GM12878 (cell line): ENCODE measurements around the gene KCNK4. TPM values are rescaled to one million over a fixed set of nuclear protein-coding genes. Genes with fewer than 3 reads are reported as not detected.

Experiments used
- ATAC-seq: fragments of 200-7000 bp; cut with Tn5 transposase; 3 replicates; pipeline ENCODE4 v1.9.1; 2020; ENCODE audit warnings: mild to moderate bottlenecking, moderate library complexity
- BruUV-seq: library from RNA; stranded (reverse); fragments of 400-500 nt; replicated peaks from 2 replicates; lab custom pipeline; 2021; lab: Mats Ljungman, UMichigan
- CTCF ChIA-PET: fragments of 300-600 bp; sonication (Branson Sonifier 250); formaldehyde crosslinking; extraction: SDS; loops from one replicate; lab custom pipeline; 2021; ENCODE audit warnings: inconsistent platforms; lab: Yijun Ruan, JAX
- POLR2A ChIA-PET: fragments of 350-600 bp; formaldehyde crosslinking; extraction: SDS; loops from one replicate; lab custom pipeline; 2021; ENCODE audit warnings: inconsistent platforms; lab: Charles Lee
- RAD21 ChIA-PET: fragments of 300-600 bp; sonication (Branson Sonifier 250); formaldehyde crosslinking; loops from one replicate; lab custom pipeline; 2023; ENCODE audit warnings: antibody characterized with exemption; ENCODE audit not compliant: unreplicated experiment; lab: Charles Lee
- SMC1A ChIA-PET: fragments of 300-600 bp; sonication (Branson Sonifier 250); formaldehyde crosslinking; loops from one replicate; lab custom pipeline; 2023; ENCODE audit not compliant: unreplicated experiment, uncharacterized antibody; lab: Charles Lee
- DNase-seq: peaks from one replicate; pipeline ENCODE4 v3.0.0-alpha.2; 2011; ENCODE audit warnings: low read depth, low spot score
- FAIRE-seq: peaks from 3 replicates; lab custom pipeline; 2011; peaks lifted over from hg19 to GRCh38; lab: Jason Lieb, UNC
- H2AFZ ChIP-seq: 2 replicates; pipeline ENCODE4 v1.6.0; 2011; ENCODE audit warnings: low read depth, low read length, control low read depth; ENCODE audit not compliant: control insufficient read depth
- H3K27ac ChIP-seq: 2 replicates; pipeline ENCODE4 v1.5.1; 2011; ENCODE audit warnings: control low read depth; ENCODE audit not compliant: control insufficient read depth, insufficient read depth
- H3K27me3 ChIP-seq, 2 experiments: replicated peaks in 1 of 2; 2 replicates each; pipeline versions ENCODE4 v1.6.0 to v1.6.1; 2011; ENCODE audit warnings: low read length in 1 of 2; ENCODE audit not compliant: control insufficient read depth in 2 of 2, insufficient read depth in 2 of 2
- H3K36me3 ChIP-seq, 2 experiments: 2 replicates each; pipeline ENCODE4 v1.5.1; 2011; ENCODE audit warnings: low read length in 1 of 2; ENCODE audit not compliant: control insufficient read depth in 2 of 2, insufficient read depth in 2 of 2
- H3K4me1 ChIP-seq: 2 replicates; pipeline ENCODE4 v1.6.1; 2011; ENCODE audit warnings: mild to moderate bottlenecking, low read length, moderate library complexity, mixed read lengths; ENCODE audit not compliant: control insufficient read depth, insufficient read depth
- H3K4me2 ChIP-seq: 2 replicates; pipeline ENCODE4 v1.6.0; 2011; ENCODE audit warnings: control low read depth; ENCODE audit not compliant: control insufficient read depth, insufficient read depth
- H3K4me3 ChIP-seq: fragments of 200-600 bp; sonication (generic); 2 replicates; pipeline ENCODE4 v1.5.1; 2016
- H3K79me2 ChIP-seq: 2 replicates; pipeline ENCODE4 v1.6.0; 2011; ENCODE audit warnings: low read length; ENCODE audit not compliant: control insufficient read depth, insufficient read depth
- H3K9ac ChIP-seq: 2 replicates; pipeline ENCODE4 v1.8.0; 2011; ENCODE audit warnings: low read length, control low read depth, mixed read lengths; ENCODE audit not compliant: control insufficient read depth, insufficient read depth
- H3K9me3 ChIP-seq: replicated peaks from 3 replicates; pipeline ENCODE4 v1.5.1; 2011; ENCODE audit warnings: mild to moderate bottlenecking, low read length; ENCODE audit not compliant: control insufficient read depth, insufficient read depth
- H4K20me1 ChIP-seq: 2 replicates; pipeline ENCODE4 v1.6.0; 2011; ENCODE audit not compliant: control insufficient read depth, insufficient read depth
- BMI1 ChIP-seq: fragments of 450-650 bp; IDR thresholded peaks from 2 replicates; pipeline ENCODE4 v1.6.1; 2016; ENCODE audit warnings: mild to moderate bottlenecking, moderate library complexity, borderline replicate concordance
- CHD1 ChIP-seq: IDR thresholded peaks from 2 replicates; pipeline ENCODE4 v1.6.1; 2012; ENCODE audit warnings: low read depth, low read length, improper control_type of control experiment
- GATAD2B ChIP-seq: fragments of 450-650 bp; conservative IDR thresholded peaks from 2 replicates; pipeline ENCODE4 v1.6.1; 2017; ENCODE audit warnings: low read depth, mild to moderate bottlenecking, moderate library complexity
- IKZF1 ChIP-seq: fragments of 450-650 bp; conservative IDR thresholded peaks from 2 replicates; pipeline ENCODE4 v1.6.1; 2017; ENCODE audit warnings: antibody characterized with exemption, mild to moderate bottlenecking
- RELA ChIP-seq: fragments of 450-650 bp; IDR thresholded peaks from 2 replicates; pipeline ENCODE4 v1.8.0; 2014; ENCODE audit warnings: borderline replicate concordance; ENCODE audit not compliant: partially characterized antibody
- TCF12 ChIP-seq: IDR thresholded peaks from 2 replicates; pipeline ENCODE4 v1.6.1; 2011; ENCODE audit warnings: low read depth, mild to moderate bottlenecking, low read length
- WGBS: methylation state at CpG from one replicate; pipeline ENCODE4 v1.1.6; 2016; ENCODE audit warnings: low lambda C conversion rate; ENCODE audit not compliant: insufficient replicate concordance, insufficient coverage; ENCODE audit errors: missing lambda C conversion rate; 5-methylcytosine and 5-hydroxymethylcytosine counted together
- in situ Hi-C: fragments of 300-500 bp; cut with MboI; formaldehyde crosslinking; loops from 9 replicates; pipeline ENCODE4 v1.14.3; 2018; ENCODE audit warnings: mixed read lengths
- intact Hi-C: fragments of 100-400 bp; cut with micrococcal nuclease; formaldehyde crosslinking; loops from one replicate; pipeline ENCODE4 v1.14.2; 2022; ENCODE audit not compliant: unreplicated experiment
- polyA plus RNA-seq, 11 experiments: library from polyadenylated mRNA; depleted of rRNA in 4 of 11; unstranded in 6 of 11; stranded (reverse) in 5 of 11; fragments of >200 nt; fragmentation: Nextera tagmentation in 4 of 11; fragmentation: Illumina TruSeq in 1 of 11; extraction: Ambion mirVana in 4 of 11; extraction: Trizol in 1 of 11; gene quantifications; 1 replicate in 1 of 11; 2 replicates in 10 of 11; pipeline versions ENCODE4 v1.2.1 to v1.2.3, GENCODE V29; 2011 to 2016; ENCODE audit warnings: inconsistent platforms in 2 of 11, missing spikeins in 2 of 11, low read depth in 1 of 11
- total RNA-seq, 4 experiments: library from RNA; depleted of rRNA in 3 of 4; stranded (reverse); fragments of >200 nt in 3 of 4; fragmentation: Illumina TruSeq in 1 of 4; extraction: Trizol in 1 of 4; gene quantifications; 2 replicates each; pipeline versions ENCODE4 v1.2.1 to v1.2.3, GENCODE V29; 2013 to 2021
- TF ChIP-seq, protein P1 (sequence below): fragments of 450-650 bp; IDR thresholded peaks from 2 replicates; pipeline ENCODE4 v1.6.1; 2017; ENCODE audit warnings: antibody characterized with exemption, mild to moderate bottlenecking, moderate library complexity

Gene KCNK4
- total and polyA plus RNA-seq, 10 of the 15 experiments (the other 5 are each of a cell fraction or from before 2014, with no cell fraction given) = 0.04 TPM; not detected in 9

DNA sequence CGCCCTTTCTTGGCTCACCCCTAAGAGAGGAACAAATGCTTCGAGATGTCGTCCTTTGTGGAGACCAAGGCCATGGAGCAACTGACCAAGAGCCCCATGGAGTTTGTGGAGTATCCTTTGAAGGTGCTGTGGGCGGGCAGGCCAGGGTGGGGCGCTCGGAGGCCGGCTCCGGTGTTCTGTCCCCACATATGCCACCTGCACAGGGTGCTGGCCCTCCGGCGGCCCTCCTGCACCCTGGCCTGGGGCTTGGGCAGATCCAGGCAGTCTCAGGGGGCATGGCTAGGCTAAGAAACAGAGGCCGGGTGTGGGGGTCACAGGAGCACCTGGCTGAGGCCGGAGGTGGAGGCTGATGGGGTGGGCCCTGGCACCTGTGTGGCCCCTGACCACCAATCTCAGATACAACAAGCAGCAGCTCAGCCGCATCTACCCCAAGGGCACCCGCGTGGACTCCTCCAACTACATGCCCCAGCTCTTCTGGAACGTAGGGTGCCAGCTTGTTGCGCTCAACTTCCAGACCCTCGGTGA, 29.5 kb upstream of the KCNK4 start:
- FAIRE-seq (no peak), DNase-seq (no peak), ATAC-seq (no peak)
- H3K27me3 ChIP-seq = no peaks in the 10 kb centered on the region
- BruUV-seq = no TSS peak
- no peak overlapping the region for H3K4me3 ChIP-seq
- intact Hi-C loops = no loop called here
- SMC1A ChIA-PET = no interaction called here
- H3K4me1 ChIP-seq = peaks cover 11% of the 10 kb centered on the region
- POLR2A ChIA-PET = no interaction called here
- H3K36me3 ChIP-seq = peaks cover 0 to 5% of the 10 kb centered on the region in 2 experiments; a peak in 2 of 4 replicates
- no peak overlapping the region for H3K9ac ChIP-seq
- H3K27ac ChIP-seq = no peak overlapping the region
- CTCF ChIA-PET = interaction anchor here (1.5 to 2.0 kb wide), 3 partner anchors 10 to 39 kb away, joined by 4 to 9 read pairs (median 5); partner anchors contain the start of gene PLCB3
- 86% methylated on average over 18 of the region's 18 CpGs for WGBS
- TF ChIP-seq BMI1 = no peak
- TF ChIP-seq GATAD2B = no peak
- no peak for TF ChIP-seq TCF12
- TF ChIP-seq, protein P1, sequence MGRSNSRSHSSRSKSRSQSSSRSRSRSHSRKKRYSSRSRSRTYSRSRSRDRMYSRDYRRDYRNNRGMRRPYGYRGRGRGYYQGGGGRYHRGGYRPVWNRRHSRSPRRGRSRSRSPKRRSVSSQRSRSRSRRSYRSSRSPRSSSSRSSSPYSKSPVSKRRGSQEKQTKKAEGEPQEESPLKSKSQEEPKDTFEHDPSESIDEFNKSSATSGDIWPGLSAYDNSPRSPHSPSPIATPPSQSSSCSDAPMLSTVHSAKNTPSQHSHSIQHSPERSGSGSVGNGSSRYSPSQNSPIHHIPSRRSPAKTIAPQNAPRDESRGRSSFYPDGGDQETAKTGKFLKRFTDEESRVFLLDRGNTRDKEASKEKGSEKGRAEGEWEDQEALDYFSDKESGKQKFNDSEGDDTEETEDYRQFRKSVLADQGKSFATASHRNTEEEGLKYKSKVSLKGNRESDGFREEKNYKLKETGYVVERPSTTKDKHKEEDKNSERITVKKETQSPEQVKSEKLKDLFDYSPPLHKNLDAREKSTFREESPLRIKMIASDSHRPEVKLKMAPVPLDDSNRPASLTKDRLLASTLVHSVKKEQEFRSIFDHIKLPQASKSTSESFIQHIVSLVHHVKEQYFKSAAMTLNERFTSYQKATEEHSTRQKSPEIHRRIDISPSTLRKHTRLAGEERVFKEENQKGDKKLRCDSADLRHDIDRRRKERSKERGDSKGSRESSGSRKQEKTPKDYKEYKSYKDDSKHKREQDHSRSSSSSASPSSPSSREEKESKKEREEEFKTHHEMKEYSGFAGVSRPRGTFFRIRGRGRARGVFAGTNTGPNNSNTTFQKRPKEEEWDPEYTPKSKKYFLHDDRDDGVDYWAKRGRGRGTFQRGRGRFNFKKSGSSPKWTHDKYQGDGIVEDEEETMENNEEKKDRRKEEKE = no peak
- no peak for TF ChIP-seq CHD1
- TF ChIP-seq IKZF1 = no peak
- no peak for TF ChIP-seq RELA
- no peak overlapping the region for H3K4me2 ChIP-seq
- RAD21 ChIA-PET = interaction anchor here (0.5 kb wide), 1 partner anchor 48 kb away, joined by 3 read pairs; no protein-coding TSS in a partner anchor
- no peaks in the 10 kb centered on the region for H4K20me1 ChIP-seq
- no peaks in the 10 kb centered on the region for H3K79me2 ChIP-seq
- in situ Hi-C loops = no loop called here
- no peak overlapping the region for H2AFZ ChIP-seq
- H3K9me3 ChIP-seq = no peaks in the 10 kb centered on the region
